NOMO-1 (cell line): ENCODE measurements around the gene WNT16.

ENCODE experiments used
- DNase-seq, 2 experiments: peaks; one replicate each; lab custom pipeline; 2025; ENCODE audit not compliant: unreplicated experiment in 2 of 2; lab: John Stamatoyannopoulos, UW

The WNT16 gene

GRCh38 chr7:121390109-121390508 is 61.3 kb downstream of the WNT16 start:
- no peak for DNase-seq

GRCh38 chr7:121390617-121391016 is 61.8 kb downstream of the WNT16 start:
- no peak for DNase-seq
